Lower leg skin (tissue), 4 donors: ENCODE data around the gene FAM107A. TPM values are rescaled to one million over a fixed set of nuclear protein-coding genes. Genes with fewer than 3 reads are reported as not detected.

Source experiments
- DNase-seq, 2 donors: peaks; one replicate each; pipeline ENCODE4 v3.0.0-alpha.2; 2019; ENCODE audit warnings: low spot score in 2 of 2
- H3K4me3 ChIP-seq: fragments of 200-600 bp; sonication (generic); 2 replicates; pipeline ENCODE4 v1.5.1; 2017; ENCODE audit warnings: mild to moderate bottlenecking, low read depth; ENCODE audit not compliant: poor library complexity, severe bottlenecking
- POLR2A ChIP-seq, 2 donors: fragments of 450-650 bp; IDR thresholded peaks; one replicate each; pipeline ENCODE4 v1.6.1; 2016 to 2017; ENCODE audit warnings: antibody characterized with exemption in 2 of 2, mild to moderate bottlenecking in 1 of 2, moderate library complexity in 1 of 2
- WGBS, 2 donors: methylation state at CpG; one replicate each; pipeline ENCODE4 v1.1.5; 2018; 5-methylcytosine and 5-hydroxymethylcytosine counted together
- intact Hi-C: fragments of 100-400 bp; cut with DNase I; formaldehyde crosslinking; loops from one replicate; pipeline ENCODE4 v1.15.0; 2023; ENCODE audit warnings: low total_unique reads
- total RNA-seq, 4 donors: library from RNA; depleted of rRNA; stranded (reverse); fragments of >200 nt; gene quantifications; one replicate each; pipeline ENCODE4 v1.1.0, GENCODE V29; 2016
- TF ChIP-seq, protein P1 (sequence below), 3 donors: fragments of 450-650 bp; IDR thresholded peaks; one replicate each; pipeline ENCODE4 v1.5.1; 2016; ENCODE audit warnings: antibody characterized with exemption in 3 of 3, mild to moderate bottlenecking in 3 of 3, moderate library complexity in 2 of 3

The FAM107A gene
- total RNA-seq, 4 donors from 2014 or later, result 9.2 to 52.5 (median 16.9) TPM

DNA sequence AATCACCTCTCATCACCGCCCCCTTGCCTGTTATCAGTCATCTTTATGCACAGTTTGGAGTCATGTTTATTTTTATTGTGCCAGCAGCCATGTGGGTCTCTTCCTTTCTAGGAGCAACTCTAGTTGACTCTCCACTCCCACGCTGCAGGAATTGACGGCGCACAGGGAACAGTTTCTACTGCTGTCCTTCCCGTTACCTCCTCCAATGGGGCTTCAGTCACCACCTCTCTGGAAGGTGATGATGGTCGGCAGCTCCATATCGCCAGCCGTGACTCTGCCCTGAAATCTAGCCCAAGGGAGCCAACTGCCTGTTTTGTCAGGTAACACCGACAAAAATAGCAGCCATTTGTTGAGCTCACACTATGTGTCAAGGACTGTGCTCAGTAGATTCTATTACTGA is 35.6 kb upstream of the FAM107A start:
- no peak overlapping the region for H3K4me3 ChIP-seq
- TF ChIP-seq, protein P1, sequence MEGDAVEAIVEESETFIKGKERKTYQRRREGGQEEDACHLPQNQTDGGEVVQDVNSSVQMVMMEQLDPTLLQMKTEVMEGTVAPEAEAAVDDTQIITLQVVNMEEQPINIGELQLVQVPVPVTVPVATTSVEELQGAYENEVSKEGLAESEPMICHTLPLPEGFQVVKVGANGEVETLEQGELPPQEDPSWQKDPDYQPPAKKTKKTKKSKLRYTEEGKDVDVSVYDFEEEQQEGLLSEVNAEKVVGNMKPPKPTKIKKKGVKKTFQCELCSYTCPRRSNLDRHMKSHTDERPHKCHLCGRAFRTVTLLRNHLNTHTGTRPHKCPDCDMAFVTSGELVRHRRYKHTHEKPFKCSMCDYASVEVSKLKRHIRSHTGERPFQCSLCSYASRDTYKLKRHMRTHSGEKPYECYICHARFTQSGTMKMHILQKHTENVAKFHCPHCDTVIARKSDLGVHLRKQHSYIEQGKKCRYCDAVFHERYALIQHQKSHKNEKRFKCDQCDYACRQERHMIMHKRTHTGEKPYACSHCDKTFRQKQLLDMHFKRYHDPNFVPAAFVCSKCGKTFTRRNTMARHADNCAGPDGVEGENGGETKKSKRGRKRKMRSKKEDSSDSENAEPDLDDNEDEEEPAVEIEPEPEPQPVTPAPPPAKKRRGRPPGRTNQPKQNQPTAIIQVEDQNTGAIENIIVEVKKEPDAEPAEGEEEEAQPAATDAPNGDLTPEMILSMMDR (IDR thresholded peaks at IDR 0.05), result no peak
- TF ChIP-seq POLR2A (IDR thresholded peaks at IDR 0.05), result no peak
- intact Hi-C loops, result no loop called here
- WGBS, 2 donors, result 79 to 84% methylated on average over 9 of the region's 9 CpGs
- DNase-seq, result no peak

DNA sequence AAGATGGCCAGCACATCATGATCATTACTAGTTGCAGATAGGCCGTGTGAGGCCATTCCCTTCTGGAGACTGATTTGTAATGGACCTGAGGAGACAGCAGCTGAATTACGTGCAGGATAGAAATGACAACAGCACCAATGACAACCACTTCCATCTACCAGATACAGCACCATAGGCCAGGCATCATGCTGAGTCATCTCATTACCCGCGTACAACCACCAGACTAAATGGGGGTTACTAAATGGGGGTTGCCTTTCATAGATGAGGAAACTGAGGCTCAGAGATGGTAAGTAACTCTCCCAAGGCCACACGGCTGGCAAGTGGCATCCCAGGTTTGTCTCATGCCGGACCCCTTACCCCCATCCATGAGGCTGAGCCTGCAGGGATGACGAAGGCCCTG is 32.8 kb upstream of the FAM107A start:
- H3K4me3 ChIP-seq, result no peak overlapping the region
- intact Hi-C loops, result no loop called here
- no peak for TF ChIP-seq POLR2A (IDR thresholded peaks at IDR 0.05)
- TF ChIP-seq, protein P1 (IDR thresholded peaks at IDR 0.05), result no peak
- WGBS, 2 donors, result 85 to 89% methylated on average over 7 of the region's 7 CpGs
- no peak for DNase-seq

DNA sequence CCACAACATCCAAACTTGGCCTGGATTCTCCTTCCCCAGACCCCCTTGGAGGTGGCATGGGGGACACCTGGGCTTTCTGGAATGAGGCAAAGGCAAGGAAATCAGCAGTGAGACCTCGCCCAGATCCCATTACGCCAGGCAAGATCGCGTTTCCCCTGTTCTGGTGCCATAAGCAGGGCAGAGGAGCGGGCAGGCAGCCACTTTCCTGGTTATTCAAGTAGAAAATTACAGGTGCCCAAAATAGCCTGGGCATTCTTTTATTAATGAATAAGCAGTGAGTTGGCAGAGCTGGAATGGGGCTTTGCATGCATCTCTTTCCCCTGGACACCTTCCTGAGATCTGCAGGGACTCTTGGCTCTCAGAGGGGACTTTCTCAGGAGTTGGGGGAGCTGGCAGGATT is 31.5 kb upstream of the FAM107A start:
- no peak overlapping the region for H3K4me3 ChIP-seq
- DNase-seq, result no peak
- TF ChIP-seq, protein P1 (IDR thresholded peaks at IDR 0.05), result no peak
- no peak for TF ChIP-seq POLR2A (IDR thresholded peaks at IDR 0.05)
- WGBS, 2 donors, result 39 to 81% methylated on average over 5 of the region's 5 CpGs
- intact Hi-C loops, result no loop called here

DNA sequence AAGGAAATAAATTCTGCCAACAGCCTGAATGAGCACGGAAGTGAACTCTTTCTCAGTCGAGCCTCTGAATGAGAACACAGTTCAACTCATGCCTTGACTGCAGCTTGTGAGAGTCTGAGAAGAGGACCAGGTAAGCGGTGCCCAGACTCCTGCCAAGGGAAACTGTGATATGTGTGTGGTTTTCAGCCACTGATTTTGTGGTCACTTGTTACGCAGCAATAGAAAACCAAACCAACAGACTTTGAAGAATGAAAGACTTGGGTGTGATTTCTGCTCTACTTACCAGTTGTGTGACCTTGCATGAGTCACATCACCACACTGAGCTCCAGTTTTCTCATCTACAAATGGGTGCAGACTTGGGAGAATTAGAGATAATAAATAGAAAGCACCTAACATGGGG is 30.6 kb upstream of the FAM107A start:
- TF ChIP-seq POLR2A (IDR thresholded peaks at IDR 0.05), result no peak
- TF ChIP-seq, protein P1 (IDR thresholded peaks at IDR 0.05), result no peak
- DNase-seq, result no peak
- 80 to 86% methylated on average over 4 of the region's 4 CpGs for WGBS, 2 donors
- H3K4me3 ChIP-seq, result no peak overlapping the region
- intact Hi-C loops, result no loop called here

DNA sequence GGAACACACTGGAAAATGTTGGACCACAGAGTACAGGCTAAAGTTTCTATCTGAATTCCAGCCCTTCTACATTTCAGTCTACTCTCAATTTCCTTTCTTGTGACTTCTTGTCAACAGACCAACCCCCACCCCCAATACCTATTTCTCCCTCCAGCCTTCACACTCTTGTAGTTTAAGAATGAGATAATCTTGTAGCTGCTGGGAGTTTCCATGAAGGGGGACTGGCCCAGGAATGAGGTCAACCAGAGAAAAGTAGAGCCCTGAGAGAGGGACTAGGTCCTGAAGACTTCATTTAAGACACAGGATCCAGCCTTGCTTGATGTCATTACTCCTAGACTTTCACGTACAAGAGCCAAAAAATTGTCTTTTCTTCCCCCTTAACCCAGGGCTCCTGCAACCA is 29.5 kb upstream of the FAM107A start:
- intact Hi-C loops, result no loop called here

DNA sequence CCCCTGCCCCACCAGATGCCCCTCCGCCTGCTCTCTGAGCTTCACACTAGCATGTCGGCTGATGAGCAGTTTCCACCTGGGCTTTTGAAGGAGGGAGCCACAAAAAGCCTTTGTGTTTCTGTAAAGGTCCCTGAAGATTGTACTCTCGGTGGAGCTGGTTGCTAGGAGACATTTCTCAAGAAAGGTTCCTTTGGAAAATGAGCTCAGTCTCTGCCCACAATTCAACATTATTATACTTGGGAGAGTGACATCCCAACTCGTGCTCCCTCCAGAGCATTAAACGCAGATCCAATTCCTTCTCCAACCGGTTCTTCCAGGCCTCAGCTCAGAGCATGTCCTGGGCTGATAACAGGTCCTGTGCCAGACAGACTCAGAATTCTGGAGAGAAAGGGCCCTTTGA is 26.8 kb upstream of the FAM107A start:
- TF ChIP-seq POLR2A (IDR thresholded peaks at IDR 0.05), result no peak
- TF ChIP-seq, protein P1 (IDR thresholded peaks at IDR 0.05), result no peak
- DNase-seq, result no peak
- intact Hi-C loops, result no loop called here
- no peak overlapping the region for H3K4me3 ChIP-seq
- 52 to 62% methylated on average over 6 of the region's 6 CpGs for WGBS, 2 donors

More for the DNA sequence above, 29.5 kb upstream of the FAM107A start:
- no peak overlapping the region for H3K4me3 ChIP-seq
- no peak for DNase-seq
- whole genome bisulfite sequencing, 2 donors, result 77 to 85% methylated on average over 1 of the region's 1 CpG
- TF ChIP-seq, protein P1 (IDR thresholded peaks at IDR 0.05), result no peak
- no peak for TF ChIP-seq POLR2A (IDR thresholded peaks at IDR 0.05)
